GM18873 (cell line): ENCODE measurements around the gene JMJD6.
"Not testable (repeated sequence)": the region's sequence is repeated elsewhere in the genome, so short reads cannot be mapped to it uniquely, and the experiment has no call there.

Experiments
- ATAC-seq: cut with Tn5 transposase; IDR thresholded peaks from one replicate; pipeline ENCODE4 v1.9.1; 2021; ENCODE audit warnings: mild to moderate bottlenecking, moderate library complexity, moderate number of reproducible peaks; ENCODE audit not compliant: unreplicated experiment, low FRiP score

JMJD6 gene

GRCh38 chr17:76700617-76701470 is 25.6 kb downstream of the JMJD6 start:
- ATAC-seq: no peak

GRCh38 chr17:76700270-76700616 is 26.2 kb downstream of the JMJD6 start:
- ATAC-seq: no peak

GRCh38 chr17:76698466-76698977 is 27.9 kb downstream of the JMJD6 start:
- ATAC-seq: not testable (repeated sequence)

- no peak for ATAC-seq
These were observed 28.5 kb downstream of the JMJD6 start for GRCh38 chr17:76697702-76698465.

GRCh38 chr17:76696763-76697701 is 29.4 kb downstream of the JMJD6 start:
- ATAC-seq: no peak

- no peak for ATAC-seq
These were observed 31.2 kb downstream of the JMJD6 start for GRCh38 chr17:76695059-76695831.

GRCh38 chr17:76691379-76692191 is 34.8 kb downstream of the JMJD6 start:
- no peak for ATAC-seq

- ATAC-seq: no peak
These were observed 35.7 kb downstream of the JMJD6 start for GRCh38 chr17:76690596-76691280.

GRCh38 chr17:76689859-76690258 is 36.5 kb downstream of the JMJD6 start:
- no peak for ATAC-seq

- no peak for ATAC-seq
These were observed 38.2 kb downstream of the JMJD6 start for GRCh38 chr17:76688165-76688622.

GRCh38 chr17:76687298-76688164 is 38.9 kb downstream of the JMJD6 start:
- ATAC-seq: no peak

- no peak for ATAC-seq
These were observed 39.7 kb downstream of the JMJD6 start for GRCh38 chr17:76686538-76687297.

GRCh38 chr17:76685846-76686245 is 40.6 kb downstream of the JMJD6 start:
- no peak for ATAC-seq

- ATAC-seq: no peak
These were observed 41.0 kb downstream of the JMJD6 start for GRCh38 chr17:76685366-76685765.

GRCh38 chr17:76684756-76685155 is 41.6 kb downstream of the JMJD6 start:
- ATAC-seq: no peak

GRCh38 chr17:76683921-76684745 is 42.3 kb downstream of the JMJD6 start:
- no peak for ATAC-seq
